HuH-7 (cell line): ENCODE data around the gene BCKDHA.
A peak's percentile ranks its signal among the peaks of the same experiment; 100 is the strongest.
"Not testable (repeated sequence)": the region's sequence is repeated elsewhere in the genome, so short reads cannot be mapped to it uniquely, and the experiment has no call there.

Experiments used
- DNase-seq: peaks from one replicate; pipeline ENCODE4 v3.0.0; 2011; ENCODE audit warnings: low spot score

The BCKDHA gene

DNA sequence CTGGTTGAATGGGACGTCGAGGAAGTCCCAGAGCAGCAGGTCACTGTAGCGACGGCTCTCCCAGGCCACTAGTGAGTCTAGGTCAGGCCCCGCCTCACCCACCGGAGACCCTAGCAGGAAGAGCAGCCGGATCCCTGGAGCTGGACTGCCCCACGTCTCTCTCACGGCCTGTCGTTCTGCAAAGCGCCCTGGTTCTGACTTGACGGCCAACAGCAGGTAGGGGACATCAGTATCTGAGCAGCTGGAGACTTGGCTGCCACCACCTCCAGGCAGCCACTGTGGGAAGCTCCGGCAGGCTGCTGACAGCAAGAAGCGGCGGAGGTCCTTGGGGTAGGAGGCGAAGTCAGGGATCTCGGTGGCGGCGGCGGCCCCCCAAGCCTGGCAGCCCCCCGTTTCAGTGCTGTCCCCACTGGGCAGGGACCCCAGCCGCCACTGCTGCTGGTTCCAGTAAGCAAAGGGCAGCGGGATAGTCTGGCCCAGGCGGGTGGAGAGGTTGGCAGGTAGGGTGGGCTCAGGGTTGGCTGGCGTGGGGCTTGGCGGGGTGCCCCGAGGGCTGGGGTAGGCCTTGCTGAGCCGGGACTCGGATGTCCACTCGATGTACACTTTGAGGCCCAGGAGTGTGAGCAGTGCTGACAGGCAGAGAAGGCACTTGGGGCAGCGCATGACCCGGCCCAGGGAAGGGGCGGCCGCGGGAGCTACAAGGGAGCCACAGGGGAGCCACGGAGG is 28.7 kb downstream of the BCKDHA start:
- DNase-seq = no peak

DNA sequence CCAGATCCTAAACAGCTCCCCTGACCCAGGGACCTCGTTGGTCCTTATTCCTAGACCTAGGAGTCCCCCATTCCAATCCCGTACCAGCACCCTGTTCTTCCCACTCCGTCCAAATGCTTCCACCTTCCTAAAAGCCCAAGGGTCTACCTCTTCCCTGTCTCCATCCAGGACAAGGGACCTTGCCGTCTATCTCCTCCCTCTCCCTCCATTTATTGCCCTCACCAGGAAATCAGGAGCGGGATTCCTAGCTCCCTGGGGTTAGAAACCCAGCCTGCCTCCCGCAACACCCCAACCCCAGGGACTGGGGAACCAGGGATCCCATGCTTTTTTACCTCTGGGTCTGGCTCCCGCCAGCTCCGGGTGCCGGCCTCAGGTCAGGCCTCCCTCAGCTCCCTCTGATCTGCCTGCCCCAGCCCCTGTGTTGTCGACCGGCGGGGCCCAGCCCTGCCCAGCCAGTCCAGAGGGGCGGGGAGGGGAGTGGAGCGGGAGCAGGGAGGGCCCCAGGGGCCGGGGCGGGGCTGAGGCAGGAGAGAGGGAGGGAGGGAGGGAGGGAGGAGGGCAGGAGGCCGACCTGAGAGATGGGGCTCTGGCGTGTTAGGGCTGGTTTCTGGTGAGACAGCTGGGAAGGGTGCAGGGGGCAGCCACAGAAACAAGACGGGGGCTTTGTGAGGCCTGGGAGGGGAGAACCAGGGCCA is 29.5 kb downstream of the BCKDHA start, which contains the start of gene B3GNT8:
Gene B3GNT8, minus strand, starts transcription at position 423 of the 695 bp plus-strand sequence. CDS start 596 bp downstream, outside the sequence.
- peak; percentile 94 for DNase-seq

DNA sequence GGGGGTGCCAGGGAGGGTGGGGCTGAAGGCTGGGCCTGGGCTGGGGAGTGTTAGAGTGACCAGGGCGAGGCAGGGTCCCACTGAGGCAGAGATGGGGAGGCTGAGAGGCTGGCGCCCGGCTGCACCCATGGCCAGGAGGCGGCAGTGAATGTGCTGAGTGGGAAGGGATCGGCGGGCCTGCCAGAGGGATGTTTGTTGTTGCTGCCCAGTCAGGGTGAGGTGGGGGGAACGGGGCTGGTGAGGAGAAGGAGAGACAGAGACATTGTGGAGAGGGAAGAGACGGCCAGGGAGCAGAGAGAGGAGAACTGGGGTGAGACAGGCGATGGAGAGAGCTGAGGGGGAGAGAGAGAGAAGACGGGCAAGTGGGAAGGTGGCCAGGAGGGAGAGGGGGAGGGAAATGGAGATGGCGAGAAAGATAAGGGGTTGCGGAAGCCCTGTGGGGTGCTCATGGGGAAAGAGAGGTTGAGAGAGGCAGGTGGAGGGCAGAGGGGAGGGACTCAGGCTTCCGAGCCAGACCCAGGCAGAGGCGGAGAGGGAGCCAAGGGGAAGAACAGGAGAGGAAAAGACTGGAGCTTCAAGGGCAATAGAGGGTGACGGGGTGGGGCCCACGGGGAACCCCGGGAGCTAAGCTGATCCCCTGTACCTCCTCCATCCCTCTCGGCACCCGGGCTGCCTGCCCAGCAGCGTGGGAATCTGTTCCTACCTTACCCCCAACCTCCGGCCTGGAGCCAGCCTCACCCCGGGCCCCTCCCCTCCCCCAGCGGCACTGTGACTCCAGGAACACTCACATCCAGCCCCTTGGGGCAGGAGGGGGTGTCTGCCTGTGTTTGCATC is 30.2 kb downstream of the BCKDHA start:
- no peak for DNase-seq

DNA sequence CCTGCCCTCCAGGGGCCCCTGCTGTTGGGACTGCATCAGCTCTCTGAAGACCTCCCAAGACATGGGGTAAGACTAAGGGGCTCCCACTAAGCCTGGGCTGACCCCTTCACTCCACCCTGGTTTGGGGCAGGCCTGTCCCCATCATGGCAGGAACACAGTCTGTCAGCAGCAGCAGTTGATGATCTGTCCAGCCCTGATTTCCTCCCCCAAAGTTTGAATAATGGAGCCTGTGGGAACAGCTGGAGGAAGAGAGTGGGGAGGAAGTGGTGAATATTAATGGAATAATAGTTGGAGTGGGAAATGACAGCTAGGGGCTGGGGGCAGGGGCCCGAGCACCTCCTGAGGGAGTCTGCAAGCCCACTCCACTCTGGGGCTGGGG is 30.9 kb downstream of the BCKDHA start:
- DNase-seq = no peak

DNA sequence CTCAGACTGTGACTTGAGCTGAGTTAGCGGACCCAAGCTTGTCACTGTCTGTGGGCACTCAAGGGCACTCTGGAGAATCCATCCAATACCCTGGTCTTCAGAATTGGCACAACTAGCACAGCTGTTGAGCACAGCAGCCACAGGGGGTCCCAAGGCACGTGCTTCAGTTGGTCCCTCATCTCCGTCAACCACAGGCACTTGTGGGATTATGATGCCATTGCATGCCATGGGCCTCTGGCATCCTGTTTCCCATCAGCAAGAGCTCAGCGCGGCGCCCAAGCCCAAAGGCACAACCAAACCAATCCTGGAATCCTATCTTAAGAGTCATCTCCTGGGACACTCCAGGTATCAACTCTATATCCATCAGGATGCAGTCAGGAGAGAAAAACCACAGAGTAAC is 33.3 kb downstream of the BCKDHA start:
- no peak for DNase-seq

DNA sequence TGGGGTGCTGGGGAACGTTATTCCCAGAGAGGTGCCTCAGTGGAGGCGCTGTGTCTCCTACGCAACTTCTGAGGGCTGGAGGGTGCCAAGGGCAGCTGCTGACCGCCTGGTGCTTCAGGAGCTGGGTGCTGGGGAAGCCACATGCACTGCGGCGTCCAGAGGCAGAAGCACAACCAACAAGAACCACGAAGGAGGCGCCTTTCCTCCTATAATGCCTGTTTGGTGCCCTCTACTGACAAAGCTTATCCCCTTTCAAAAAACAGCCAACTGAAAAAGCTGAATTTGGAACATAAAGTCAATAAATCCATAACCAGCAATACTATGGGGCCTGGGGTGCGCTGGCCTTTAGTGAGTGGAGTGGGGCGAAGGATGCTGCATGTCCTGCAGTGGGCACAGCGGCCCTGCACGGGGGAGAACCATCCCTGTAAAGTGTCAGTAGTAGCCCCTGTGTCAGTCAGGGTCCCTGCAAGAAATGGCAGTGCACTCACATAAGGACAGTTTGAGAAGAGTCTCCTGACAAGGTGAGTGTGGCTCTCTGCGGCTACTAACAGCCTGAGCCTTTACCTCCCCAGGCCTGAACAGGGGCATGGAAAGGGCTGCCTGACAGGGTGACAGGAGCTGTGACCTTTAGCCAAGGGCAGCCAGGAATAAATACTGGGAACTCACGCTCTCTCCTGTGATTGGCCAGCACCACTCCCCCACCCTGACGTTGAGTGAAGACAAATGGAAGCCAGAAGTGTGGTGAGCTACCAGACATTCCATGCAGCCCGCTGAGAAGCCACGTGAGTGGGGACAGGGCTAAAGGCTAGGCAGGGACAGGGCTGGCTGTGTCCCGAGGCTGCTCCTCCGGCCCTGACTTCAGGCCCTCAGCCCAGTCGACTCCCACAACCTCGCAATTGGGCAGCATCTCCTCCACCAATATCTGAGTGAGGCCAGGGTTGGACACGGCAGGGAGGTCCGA is 34.1 kb downstream of the BCKDHA start:
- no peak for DNase-seq

DNA sequence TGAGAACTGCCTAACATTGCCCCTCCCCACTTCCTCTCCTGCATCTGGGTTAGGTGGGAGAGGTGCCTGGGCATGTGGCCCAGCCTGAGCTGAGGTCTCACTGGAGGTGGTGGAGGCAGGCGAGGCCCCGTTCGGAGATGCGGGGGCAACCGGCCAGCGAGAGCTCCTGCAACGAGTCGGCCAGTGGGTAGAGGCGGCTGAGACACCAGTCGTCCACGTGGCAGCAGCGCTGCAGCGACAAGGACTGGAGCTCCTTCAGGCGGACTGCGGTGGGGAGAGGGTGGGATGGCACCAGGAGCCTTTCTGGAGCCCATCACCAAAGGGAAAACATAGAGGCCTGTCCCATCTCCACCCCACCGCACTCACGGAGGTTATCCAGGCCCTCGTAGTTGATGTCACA is 35.6 kb downstream of the BCKDHA start:
- DNase-seq = no peak

DNA sequence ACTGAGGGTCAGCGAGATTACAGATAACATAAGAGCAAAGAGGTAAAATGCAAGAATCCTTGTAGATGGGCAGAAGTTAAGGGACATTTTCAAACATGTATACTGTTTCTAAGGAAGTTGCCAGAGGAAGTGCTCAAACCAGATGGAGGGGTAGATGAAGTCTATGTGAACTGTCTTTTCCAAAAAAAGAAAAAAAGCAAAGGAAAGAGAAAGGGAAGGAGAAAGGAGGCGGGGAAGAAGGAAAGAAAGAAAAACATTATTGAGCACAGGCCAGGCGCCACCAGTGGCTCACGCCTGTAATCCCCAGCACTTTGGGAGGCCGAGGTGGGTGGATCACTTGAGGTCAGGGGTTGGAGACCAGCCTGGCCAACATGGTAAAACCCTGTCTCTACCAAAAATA is 36.8 kb downstream of the BCKDHA start:
- DNase-seq = no peak

DNA sequence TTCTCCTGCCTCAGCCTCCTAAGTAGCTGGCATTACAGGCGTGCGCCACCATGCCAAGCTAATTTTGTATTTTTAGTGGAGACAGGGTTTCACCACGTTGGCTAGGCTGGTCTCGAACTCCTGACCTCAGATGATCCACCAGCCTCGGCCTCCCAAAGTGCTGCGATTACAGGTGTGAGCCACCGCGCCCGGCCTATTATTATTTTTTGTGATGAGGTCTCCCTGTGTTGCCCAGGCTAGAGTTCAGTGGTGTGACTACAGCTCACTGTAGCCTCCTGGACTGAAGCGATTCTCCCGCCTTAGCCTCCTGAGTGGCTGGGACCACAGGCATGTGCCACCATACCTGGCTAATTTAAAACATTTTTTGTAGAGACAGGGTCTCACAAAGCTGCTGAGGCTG is 37.8 kb downstream of the BCKDHA start:
- DNase-seq = not testable (repeated sequence)

DNA sequence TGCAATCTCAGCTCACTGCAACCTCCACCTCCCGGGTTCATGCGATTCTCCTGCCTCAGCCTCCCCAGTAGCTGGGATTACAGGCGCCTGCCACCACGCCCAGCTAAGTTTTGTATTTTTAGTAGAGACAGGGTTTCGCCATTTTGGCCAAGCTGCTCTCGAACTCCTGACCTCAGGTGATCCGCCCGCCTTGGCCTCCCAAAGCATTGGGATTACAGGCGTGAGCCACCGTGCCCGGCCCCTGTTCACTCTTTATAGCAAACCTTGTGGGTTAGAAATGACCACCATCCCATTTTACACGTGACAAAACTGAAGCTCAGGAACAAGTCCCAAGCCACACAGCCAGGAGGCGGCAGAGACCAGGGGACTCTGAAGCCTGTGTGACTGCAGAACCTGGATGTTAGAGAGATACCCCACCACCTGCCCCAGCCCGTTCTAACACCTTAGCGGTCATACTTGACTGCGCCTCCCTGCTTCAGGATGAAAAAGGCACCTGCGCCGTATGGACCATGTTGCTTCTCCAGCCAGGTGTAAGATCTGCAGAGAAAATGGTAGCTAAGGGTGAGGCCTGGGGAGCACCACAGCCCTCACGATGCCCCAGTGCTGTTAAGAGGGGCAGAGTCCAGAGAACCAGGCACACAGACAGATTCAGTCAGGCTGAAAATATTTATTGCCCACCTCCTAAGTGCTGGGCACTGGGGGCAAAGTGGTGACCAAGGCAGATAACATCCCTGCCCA is 38.5 kb downstream of the BCKDHA start:
- DNase-seq = peak; percentile 9

DNA sequence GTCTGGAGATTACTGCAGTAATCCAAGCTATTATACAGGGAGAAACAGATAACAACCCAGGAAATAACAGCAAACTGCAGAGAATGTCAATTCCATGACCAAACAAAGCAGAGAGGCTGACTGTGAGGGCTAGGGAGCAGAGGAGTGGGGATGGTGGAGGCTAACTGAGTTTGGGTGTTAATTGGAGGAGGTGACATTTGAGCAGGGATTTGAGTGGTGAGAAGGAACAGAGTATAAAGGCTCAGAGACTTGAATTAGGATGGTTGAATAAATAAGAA is 39.0 kb downstream of the BCKDHA start:
- no peak for DNase-seq

DNA sequence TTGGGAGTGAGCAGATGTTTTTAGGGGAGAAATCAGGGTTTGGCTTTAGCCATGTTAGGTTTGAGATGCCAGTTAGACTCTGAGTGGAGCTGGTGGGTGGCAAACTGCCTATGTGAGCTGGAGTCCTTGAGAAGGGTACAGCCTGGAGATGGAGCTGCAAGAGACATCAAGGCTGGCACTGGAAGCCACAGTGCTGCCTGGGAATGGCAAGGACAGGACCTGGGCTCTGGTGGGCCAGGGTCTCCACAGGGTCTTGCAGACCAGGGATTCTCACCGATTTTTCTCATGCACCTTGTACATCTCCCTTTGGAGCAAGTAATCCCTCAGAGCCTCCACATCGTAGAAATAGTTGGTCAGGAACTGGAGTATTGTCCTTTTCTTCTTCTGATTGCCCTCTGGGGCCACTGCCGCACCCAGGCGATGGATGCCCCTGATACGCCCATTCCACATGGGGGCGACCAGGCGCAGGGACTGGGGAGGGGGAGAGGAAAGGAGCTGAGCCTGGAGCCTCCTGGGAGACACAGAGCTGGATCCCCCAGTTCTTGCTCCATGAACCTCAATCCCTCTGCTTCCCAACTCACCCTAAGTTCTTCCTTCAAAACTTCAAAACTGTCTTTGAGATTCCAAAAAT is 40.4 kb downstream of the BCKDHA start:
- DNase-seq = peak; percentile 0

DNA sequence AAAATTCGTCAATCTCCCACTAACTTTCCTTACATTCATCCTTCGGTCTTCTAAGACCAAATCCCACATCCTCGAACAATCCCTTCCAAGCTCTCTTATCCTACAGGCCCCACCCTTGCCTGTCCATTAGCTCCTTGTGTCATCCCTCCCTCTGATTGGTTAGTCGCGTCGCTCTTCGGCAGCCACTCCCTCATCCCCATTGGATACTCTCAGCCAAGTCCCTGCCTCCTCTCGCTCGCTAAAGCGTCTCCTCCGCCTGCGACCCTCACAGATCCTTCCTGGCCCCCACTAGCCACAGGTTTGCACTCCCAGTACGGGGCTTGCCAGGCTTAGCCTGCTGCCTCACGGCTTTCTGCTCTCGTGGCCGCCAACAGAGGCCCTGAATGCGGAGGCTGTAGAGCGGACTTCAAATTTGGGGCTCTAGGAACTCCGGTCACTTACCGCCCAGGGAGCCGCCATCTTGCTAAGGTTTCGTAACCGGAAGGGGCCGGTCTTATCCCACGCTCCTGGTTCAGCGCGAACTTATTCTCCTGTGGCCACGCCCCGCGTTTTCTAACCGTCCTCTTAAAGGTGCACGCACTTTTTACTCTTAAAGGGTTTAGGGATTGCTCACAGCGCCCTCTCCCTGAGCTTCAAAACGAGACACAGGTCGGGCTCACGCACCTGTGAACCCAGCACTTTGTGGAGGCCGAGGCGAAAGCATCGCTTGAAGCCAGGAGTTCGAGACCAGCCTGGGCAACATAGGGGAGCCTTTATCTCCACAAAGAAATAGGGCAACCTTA is 42.0 kb downstream of the BCKDHA start, which contains the start of gene DMAC2:
Gene DMAC2, minus strand, starts transcription at position 472 of the 782 bp plus-strand sequence. Its CDS starts 13 bp downstream, at position 459.
- peak; percentile 99 for DNase-seq

DNA sequence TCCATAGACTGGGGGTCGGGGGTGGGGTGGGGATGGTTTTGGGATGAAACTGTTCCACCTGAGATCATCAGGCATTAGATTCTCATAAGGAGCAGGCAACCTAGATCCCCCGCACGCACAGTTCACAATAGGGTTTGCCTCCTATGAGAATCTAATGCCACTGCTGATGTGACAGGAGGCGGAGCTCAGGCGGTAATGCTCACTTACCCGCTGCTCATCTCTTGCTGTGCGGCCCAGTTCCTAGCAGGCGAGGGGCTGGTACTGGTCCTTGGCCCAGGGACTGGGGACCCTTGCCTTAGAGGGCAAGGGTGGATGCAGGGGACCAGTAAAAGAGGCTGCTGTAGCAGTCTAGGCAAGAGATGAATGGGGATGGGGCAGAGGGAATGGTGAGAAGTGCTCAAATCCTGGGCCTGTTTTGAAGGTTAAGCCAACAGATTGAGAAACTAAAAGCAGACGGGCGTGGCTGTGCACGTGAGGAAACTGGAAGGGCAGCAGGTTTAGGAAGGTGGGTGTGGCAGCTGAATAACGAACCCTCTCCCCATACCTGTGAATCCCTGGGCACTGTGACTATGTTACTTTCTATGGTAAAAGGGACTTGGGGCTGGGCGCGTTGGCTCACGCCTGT is 43.8 kb downstream of the BCKDHA start:
- no peak for DNase-seq

DNA sequence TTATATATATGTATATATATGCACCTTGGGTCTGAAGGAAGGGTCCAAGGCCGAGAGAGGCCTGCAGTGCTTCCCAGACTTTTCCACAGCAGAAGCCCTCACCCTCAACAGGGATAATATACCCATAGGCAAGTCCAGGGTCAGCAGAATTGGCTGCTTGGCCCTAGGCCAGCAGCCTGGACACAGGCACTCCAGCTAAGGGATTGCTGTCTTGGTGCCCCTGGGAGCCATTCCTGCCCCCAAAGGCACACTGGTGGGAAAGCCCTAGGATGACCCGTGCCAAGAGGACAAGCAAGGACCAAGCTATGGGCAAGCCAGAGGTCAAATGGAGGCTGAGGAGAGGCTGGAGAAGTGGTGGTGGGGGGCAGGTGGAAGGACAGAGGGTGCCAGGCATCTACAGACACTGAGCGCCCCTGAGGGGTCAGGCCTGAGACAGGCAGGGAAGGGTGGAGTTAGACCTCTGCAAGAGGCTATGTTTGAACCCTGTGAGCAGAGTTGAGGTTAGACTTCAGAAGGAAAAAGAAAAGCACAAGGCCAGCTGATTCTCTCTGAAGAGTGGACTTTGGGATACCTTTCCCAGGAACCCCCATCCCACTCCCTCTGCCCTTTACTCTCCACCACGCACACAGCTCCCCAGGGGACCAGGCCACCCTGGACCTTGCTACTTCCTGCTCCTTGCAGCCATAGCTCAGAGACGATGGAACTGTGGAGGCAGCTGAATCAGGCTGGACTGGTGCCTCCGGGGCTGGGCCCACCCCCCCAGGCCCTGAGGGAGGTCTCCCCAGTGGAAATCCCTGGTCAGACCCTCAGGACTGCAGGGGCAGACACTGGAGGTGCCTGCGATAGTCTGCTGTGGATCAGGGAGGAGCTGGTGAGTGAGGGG is 45.1 kb downstream of the BCKDHA start, which contains the start of gene ERICH4:
Gene ERICH4, plus strand, starts transcription at position 684 of the 883 bp plus-strand sequence. Its CDS starts 14 bp downstream, at position 698.
- DNase-seq = peak; percentile 9

DNA sequence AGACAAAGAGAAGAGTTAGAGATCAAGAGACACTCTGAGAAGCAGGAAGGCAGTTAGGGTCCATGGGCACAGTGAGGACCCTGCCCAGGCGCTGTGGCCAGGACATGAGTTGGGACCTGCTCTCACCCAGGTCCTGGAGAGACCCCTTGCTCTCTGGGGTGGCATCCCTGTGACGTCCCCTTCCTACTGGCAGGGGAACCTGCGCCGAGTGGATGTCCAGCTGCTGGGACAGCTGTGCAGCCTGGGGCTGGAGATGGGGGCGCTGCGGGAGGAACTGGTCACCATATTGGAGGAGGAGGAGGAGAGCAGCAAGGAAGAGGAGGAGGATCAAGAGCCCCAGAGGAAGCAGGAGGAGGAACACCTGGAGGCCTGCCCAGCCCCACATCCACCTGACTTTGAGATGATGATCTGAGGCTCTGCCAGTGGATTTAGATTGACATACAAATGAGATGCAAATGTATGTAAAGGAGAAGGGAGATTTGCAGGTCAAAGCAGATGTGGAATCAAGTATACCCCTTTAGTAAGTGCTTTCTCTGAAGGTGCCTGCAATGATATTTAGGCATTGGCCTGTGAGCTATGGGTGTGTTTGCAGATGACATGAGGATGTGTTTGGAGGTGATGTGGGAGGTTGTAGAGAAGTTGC is 46.3 kb downstream of the BCKDHA start:
- peak; percentile 2 for DNase-seq

DNA sequence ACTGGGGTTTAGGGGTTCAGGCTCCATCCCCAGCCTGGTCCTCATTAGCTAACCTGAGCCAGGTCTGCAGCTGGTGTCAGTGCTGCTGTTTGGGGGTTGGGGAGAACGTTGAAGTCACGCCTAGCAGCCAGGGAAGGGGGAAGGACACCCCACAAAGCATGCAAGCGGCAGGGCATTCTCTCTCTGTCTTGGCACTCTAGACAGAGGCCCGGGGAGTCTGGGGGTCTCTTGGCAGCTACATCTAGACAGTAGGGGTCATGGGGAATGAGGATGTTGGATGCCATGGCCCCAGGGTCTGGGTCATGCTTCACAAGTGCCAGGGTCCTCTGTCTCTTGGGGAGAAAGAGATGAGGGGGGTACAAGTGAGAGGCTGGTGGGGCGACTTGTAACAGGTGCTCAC is 48.0 kb downstream of the BCKDHA start:
- no peak for DNase-seq
